K562 (cell line): ENCODE results near the gene NMT1. TPM values are rescaled to one million over a fixed set of nuclear protein-coding genes. Genes with fewer than 3 reads are reported as not detected.
A peak's percentile ranks its signal among the peaks of the same experiment; 100 is the strongest.

Experiments
- CBFA2T2 ChIP-seq: fragments of 450-650 bp; conservative IDR thresholded peaks from 2 replicates; pipeline ENCODE4 v1.6.1; 2017; ENCODE audit warnings: mild to moderate bottlenecking
- CTCF ChIP-seq, 3 experiments: IDR thresholded peaks in 2 of 3; conservative IDR thresholded peaks in 1 of 3; 2 replicates each; pipeline ENCODE4 v1.5.1; 2011 to 2012; ENCODE audit warnings: low read length in 3 of 3, mild to moderate bottlenecking in 3 of 3, control low read depth in 2 of 3, improper control_type of control experiment in 1 of 3, inconsistent platforms in 1 of 3, low read depth in 1 of 3, mixed read lengths in 1 of 3, moderate library complexity in 1 of 3; ENCODE audit not compliant: insufficient read depth in 2 of 3
- HOXB6 ChIP-seq: fragments of 250-450 bp; sonication (Bioruptor Pico); IDR thresholded peaks from 2 replicates; pipeline ENCODE4 v1.5.1; 2022; ENCODE audit warnings: mild to moderate bottlenecking, borderline replicate concordance
- REST ChIP-seq, 2 experiments: fragments of 450-650 bp; formaldehyde crosslinking in 1 of 2; IDR thresholded peaks; 2 replicates each; pipeline versions ENCODE4 v1.4.0 to v1.6.1; 2014 to 2020; ENCODE audit warnings: mild to moderate bottlenecking in 2 of 2, borderline replicate concordance in 1 of 2, low read depth in 1 of 2
- ZNF318 ChIP-seq, 2 experiments: fragments of 450-650 bp; IDR thresholded peaks; 2 replicates each; pipeline ENCODE4 v1.6.1; 2016; ENCODE audit warnings: mild to moderate bottlenecking in 2 of 2, borderline replicate concordance in 1 of 2, low read depth in 1 of 2, moderate library complexity in 1 of 2
- polyA plus RNA-seq, 8 experiments: library from polyadenylated mRNA; depleted of rRNA in 4 of 8; stranded (reverse) in 5 of 8; unstranded in 3 of 8; fragments of >200 nt; fragmentation: Nextera tagmentation in 2 of 8; fragmentation: Illumina TruSeq in 1 of 8; extraction: Ambion mirVana in 2 of 8; extraction: Trizol in 1 of 8; gene quantifications; 2 replicates each; pipeline versions ENCODE4 v1.2.1 to v1.2.3, GENCODE V29; 2011 to 2014; ENCODE audit warnings: inconsistent platforms in 1 of 8, missing spikeins in 1 of 8
- total RNA-seq, 7 experiments: library from RNA; depleted of rRNA in 6 of 7; stranded (reverse); fragments of >200 nt in 6 of 7; fragmentation: Illumina TruSeq in 2 of 7; extraction: Trizol in 2 of 7; gene quantifications; 2 replicates each; pipeline versions ENCODE4 v1.2.1 to v1.2.3, GENCODE V29; 2011 to 2021; ENCODE audit warnings: low replicate concordance in 1 of 7

NMT1 gene
- total and polyA plus RNA-seq, 9 of the 15 experiments (the other 6 are each of a cell fraction or from before 2014, with no cell fraction given), result 86.7 to 569 (median 213) TPM

- TF ChIP-seq CBFA2T2 (peak; percentile 34; the same call in 1 of the 2 replicates), ZNF318 (IDR thresholded peaks at IDR 0.05; ENCODE audit: borderline replicate concordance in 1 of 2, low read depth in 1 of 2) (no peak), HOXB6 (no peak; the same call in 1 of the 2 replicates), CTCF (IDR thresholded peaks at IDR 0.05 in 2 of 3, conservative IDR thresholded peaks at IDR 0.05 in 1 of 3; ENCODE audit: insufficient read depth in 2 of 3, low read depth in 1 of 3, low read length in 3 of 3) (peak; percentile 78 to 92 (median 82)), REST (IDR thresholded peaks at IDR 0.05; ENCODE audit: borderline replicate concordance) (peak; percentile 71), REST (CRISPR knock-in tag; IDR thresholded peaks at IDR 0.05; ENCODE audit: low read depth) (no peak; the same call in 1 of the 2 replicates)
These were observed 39.4 kb upstream of the NMT1 start (continued) for GRCh38 chr17:45021607-45022287.
